OCI-LY1 (cell line): ENCODE measurements around the gene DDR1.

Source experiments
- H2AFZ ChIP-seq: fragments of 200-600 bp; sonication (generic), shearing (Covaris generic); 2 replicates; pipeline ENCODE4 v1.6.0; 2014; ENCODE audit warnings: antibody characterized with exemption, mild to moderate bottlenecking, low read length
- H3F3A ChIP-seq: fragments of 200-600 bp; sonication (generic), shearing (Covaris generic); 2 replicates; pipeline ENCODE4 v1.6.0; 2014; ENCODE audit warnings: mild to moderate bottlenecking, antibody characterized with exemption, low read length, moderate library complexity; ENCODE audit not compliant: insufficient read depth
- H3K27ac ChIP-seq: fragments of 200-600 bp; sonication (generic); 2 replicates; pipeline ENCODE4 v1.5.1; 2014; ENCODE audit warnings: low read length, mixed run types, mild to moderate bottlenecking, low read depth; ENCODE audit not compliant: poor library complexity, severe bottlenecking
- H3K27me3 ChIP-seq: fragments of 200-600 bp; sonication (generic); 2 replicates; pipeline ENCODE4 v1.6.0; 2014; ENCODE audit warnings: antibody characterized with exemption, mild to moderate bottlenecking, low read length, moderate library complexity; ENCODE audit not compliant: insufficient read depth
- H3K36me3 ChIP-seq: fragments of 200-600 bp; sonication (generic); 2 replicates; pipeline ENCODE4 v1.6.1; 2014; ENCODE audit warnings: mild to moderate bottlenecking, antibody characterized with exemption, low read length, moderate library complexity, mixed read lengths; ENCODE audit not compliant: insufficient read depth
- H3K4me1 ChIP-seq: fragments of 200-600 bp; sonication (generic); 2 replicates; pipeline ENCODE4 v1.5.1; 2014; ENCODE audit warnings: mild to moderate bottlenecking, low read length, moderate library complexity; ENCODE audit not compliant: insufficient read depth, severe bottlenecking
- H3K4me2 ChIP-seq: fragments of 200-600 bp; sonication (generic), shearing (Covaris generic); 2 replicates; pipeline ENCODE4 v1.6.1; 2014; ENCODE audit warnings: low read length
- H3K4me3 ChIP-seq: fragments of 200-600 bp; sonication (generic); 2 replicates; pipeline ENCODE4 v1.5.1; 2014; ENCODE audit warnings: low read length, low read depth, mild to moderate bottlenecking, mixed read lengths; ENCODE audit not compliant: poor library complexity, severe bottlenecking
- H3K79me2 ChIP-seq: fragments of 200-600 bp; shearing (Covaris generic); 2 replicates; pipeline ENCODE4 v1.6.1; 2016; ENCODE audit warnings: mixed run types, low read length, mixed read lengths; ENCODE audit not compliant: insufficient read depth
- H3K9ac ChIP-seq: fragments of 200-600 bp; sonication (generic), shearing (Covaris generic); 2 replicates; pipeline ENCODE4 v1.6.1; 2014; ENCODE audit warnings: mild to moderate bottlenecking, low read length, mixed read lengths
- H3K9me2 ChIP-seq: fragments of 200-600 bp; sonication (generic), shearing (Covaris generic); 2 replicates; pipeline ENCODE4 v1.6.1; 2014; ENCODE audit warnings: low read depth, mild to moderate bottlenecking, low read length, mixed read lengths
- H3K9me3 ChIP-seq: fragments of 200-600 bp; shearing (Covaris generic); 2 replicates; pipeline ENCODE4 v1.6.1; 2014; ENCODE audit warnings: low read length, mixed read lengths
- H4K20me1 ChIP-seq: fragments of 200-600 bp; sonication (generic), shearing (Covaris generic); 2 replicates; pipeline ENCODE4 v1.6.0; 2016; ENCODE audit warnings: mild to moderate bottlenecking, low read length; ENCODE audit not compliant: insufficient read depth
- EZH2 ChIP-seq: fragments of 200-600 bp; sonication (generic), shearing (Covaris generic); IDR thresholded peaks from 2 replicates; pipeline ENCODE4 v1.8.0; 2017; ENCODE audit warnings: borderline replicate concordance, mixed run types, mild to moderate bottlenecking, antibody characterized with exemption, low read length, moderate library complexity, mixed read lengths
- TF ChIP-seq, protein P1 (sequence below): fragments of 200-600 bp; sonication (generic), shearing (Covaris generic); IDR thresholded peaks from 2 replicates; pipeline ENCODE4 v1.5.1; 2017; ENCODE audit warnings: mild to moderate bottlenecking, antibody characterized with exemption, low read length, moderate library complexity, mixed read lengths

DDR1 gene

DNA sequence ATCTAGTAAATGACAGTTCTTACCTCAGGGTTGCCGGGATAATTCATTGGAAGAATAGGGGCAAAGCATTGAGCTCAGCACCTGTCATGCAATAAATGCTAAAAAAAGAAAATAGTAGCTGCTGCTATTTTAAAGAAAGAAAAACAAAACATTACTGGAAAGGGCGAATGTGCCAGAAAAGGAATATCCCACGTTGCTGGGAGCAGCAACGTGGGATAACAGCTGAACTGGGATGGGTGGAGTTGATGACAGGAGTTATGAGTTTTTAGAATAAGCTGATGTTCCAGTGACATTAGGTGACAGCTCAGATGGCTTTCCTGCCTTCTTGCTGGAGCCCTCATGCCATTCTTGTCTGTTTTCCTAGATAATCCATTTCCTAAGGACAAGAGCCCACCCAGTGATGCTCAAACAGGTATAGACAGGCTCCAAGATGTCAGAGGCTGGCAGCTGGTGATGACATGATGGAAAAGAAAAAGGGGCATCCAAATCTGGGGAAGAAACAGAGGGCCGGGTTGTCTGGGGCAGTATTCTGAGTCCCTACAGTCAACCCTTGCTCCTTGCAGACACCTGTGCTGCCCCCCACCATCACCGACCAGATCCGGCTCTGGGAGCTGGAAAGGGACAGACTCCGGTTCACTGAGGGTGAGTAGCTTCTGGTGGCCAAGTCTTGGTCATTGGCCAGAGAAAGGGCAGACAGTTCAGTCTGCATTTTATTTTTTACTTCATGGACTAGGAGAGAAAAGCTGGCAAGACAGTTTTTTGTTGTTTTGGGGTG, 28.6 kb downstream of the DDR1 start:
- H3K4me2 ChIP-seq, result peak overlapping the region; percentile 95
- H3K4me1 ChIP-seq, result peaks cover 32% of the 10 kb centered on the region
- no peaks in the 10 kb centered on the region for H3K27me3 ChIP-seq
- H2AFZ ChIP-seq, result no peak overlapping the region
- no peak overlapping the region for H3K27ac ChIP-seq
- no peaks in the 10 kb centered on the region for H3K9me3 ChIP-seq
- peaks cover 27% of the 10 kb centered on the region for H3K36me3 ChIP-seq
- H3K79me2 ChIP-seq, result no peaks in the 10 kb centered on the region
- peak overlapping the region; percentile 83; the same call in 1 of the 2 replicates for H3K9ac ChIP-seq
- no peak overlapping the region for H3K4me3 ChIP-seq
- no peaks in the 10 kb centered on the region for H4K20me1 ChIP-seq
- H3F3A ChIP-seq, result no peaks in the 10 kb centered on the region
- no peaks in the 10 kb centered on the region for H3K9me2 ChIP-seq
- TF ChIP-seq, protein P1, sequence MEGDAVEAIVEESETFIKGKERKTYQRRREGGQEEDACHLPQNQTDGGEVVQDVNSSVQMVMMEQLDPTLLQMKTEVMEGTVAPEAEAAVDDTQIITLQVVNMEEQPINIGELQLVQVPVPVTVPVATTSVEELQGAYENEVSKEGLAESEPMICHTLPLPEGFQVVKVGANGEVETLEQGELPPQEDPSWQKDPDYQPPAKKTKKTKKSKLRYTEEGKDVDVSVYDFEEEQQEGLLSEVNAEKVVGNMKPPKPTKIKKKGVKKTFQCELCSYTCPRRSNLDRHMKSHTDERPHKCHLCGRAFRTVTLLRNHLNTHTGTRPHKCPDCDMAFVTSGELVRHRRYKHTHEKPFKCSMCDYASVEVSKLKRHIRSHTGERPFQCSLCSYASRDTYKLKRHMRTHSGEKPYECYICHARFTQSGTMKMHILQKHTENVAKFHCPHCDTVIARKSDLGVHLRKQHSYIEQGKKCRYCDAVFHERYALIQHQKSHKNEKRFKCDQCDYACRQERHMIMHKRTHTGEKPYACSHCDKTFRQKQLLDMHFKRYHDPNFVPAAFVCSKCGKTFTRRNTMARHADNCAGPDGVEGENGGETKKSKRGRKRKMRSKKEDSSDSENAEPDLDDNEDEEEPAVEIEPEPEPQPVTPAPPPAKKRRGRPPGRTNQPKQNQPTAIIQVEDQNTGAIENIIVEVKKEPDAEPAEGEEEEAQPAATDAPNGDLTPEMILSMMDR, result no peak
- TF ChIP-seq EZH2, result no peak

DNA sequence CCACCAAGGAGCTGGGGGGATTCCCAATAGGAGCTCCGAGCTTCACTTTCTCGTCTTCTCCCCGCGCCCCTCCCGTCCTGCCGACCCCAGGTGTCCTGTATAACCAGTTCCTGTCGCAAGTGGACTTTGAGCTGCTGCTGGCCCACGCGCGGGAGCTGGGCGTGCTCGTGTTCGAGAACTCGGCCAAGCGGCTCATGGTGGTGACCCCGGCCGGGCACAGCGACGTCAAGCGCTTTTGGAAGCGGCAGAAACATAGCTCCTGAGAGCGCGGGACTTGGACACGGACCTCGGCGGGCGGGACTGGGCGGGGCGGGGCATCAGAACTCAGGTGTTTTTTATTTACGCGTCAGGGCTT, 29.4 kb downstream of the DDR1 start:
- H3K4me1 ChIP-seq, result peaks cover 29% of the 10 kb centered on the region
- no peak overlapping the region for H3K27ac ChIP-seq
- no peaks in the 10 kb centered on the region for H3K27me3 ChIP-seq
- H2AFZ ChIP-seq, result no peak overlapping the region
- peak overlapping the region; percentile 87 for H3K4me3 ChIP-seq
- H3K36me3 ChIP-seq, result peaks cover 35% of the 10 kb centered on the region
- no peaks in the 10 kb centered on the region for H3K79me2 ChIP-seq
- H3K9ac ChIP-seq, result peak overlapping the region; percentile 83
- H3F3A ChIP-seq, result no peaks in the 10 kb centered on the region
- no peaks in the 10 kb centered on the region for H3K9me2 ChIP-seq
- peak overlapping the region; percentile 95 for H3K4me2 ChIP-seq
- no peaks in the 10 kb centered on the region for H4K20me1 ChIP-seq
- no peaks in the 10 kb centered on the region for H3K9me3 ChIP-seq
- TF ChIP-seq, protein P1, result no peak
- TF ChIP-seq EZH2, result no peak

DNA sequence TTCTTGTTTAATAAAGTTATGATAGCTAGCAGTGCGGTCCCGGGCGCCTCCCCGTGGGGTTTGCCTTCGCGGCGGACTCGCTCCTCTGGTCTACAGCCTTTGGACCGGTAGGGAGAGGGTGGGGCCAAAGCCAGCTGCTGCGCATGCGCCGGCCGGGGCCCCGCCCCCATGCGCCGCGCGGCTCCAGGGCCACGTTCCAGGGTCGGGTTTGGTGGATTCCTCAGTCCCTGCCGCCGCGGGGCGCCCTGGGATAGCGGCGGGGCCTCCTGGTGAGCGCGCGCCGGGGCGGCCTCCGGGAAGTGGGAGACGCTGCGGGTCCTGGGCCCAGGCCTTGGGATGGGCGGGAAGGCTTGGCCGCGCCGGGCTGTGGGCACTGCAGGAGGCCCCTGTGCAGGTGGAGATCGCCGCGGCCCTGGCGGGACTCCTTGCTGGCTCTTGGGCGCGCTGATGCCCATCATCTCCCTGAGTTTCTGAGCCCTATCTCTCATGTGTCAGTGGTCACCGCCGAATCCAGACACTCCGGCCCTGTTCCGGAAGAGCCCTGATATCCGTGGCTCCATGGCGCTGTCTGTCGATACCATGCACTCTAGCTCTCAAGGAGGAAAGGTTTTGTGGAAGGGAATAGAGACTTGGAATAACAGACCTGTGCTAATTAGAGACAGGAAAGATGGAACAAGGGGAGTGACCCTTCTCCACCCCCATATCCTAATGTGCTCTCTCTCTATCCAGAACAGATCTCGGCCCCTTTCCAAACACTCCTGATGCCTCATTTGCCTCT, 29.9 kb downstream of the DDR1 start, which contains the start of gene VARS2:
VARS2 (plus strand) TSS at position 163 of the 778 bp plus-strand sequence; CDS start at position 762, 599 bp downstream.
- peak within 1 kb of the TSS; percentile 71 for H3K27ac ChIP-seq
- peak within 1 kb of the TSS; percentile 83 for H3K9ac ChIP-seq
- H3F3A ChIP-seq, result no peaks in the 10 kb centered on the region
- no peaks in the 10 kb centered on the region for H4K20me1 ChIP-seq
- peak within 1 kb of the TSS; percentile 87 for H3K4me3 ChIP-seq
- no peak for TF ChIP-seq EZH2
- TF ChIP-seq, protein P1, result peak; percentile 16; the same call in 1 of the 2 replicates
- H3K79me2 ChIP-seq, result no peaks in the 10 kb centered on the region
- no peaks in the 10 kb centered on the region for H3K27me3 ChIP-seq
- no peaks in the 10 kb centered on the region for H3K9me2 ChIP-seq
- peak within 1 kb of the TSS; percentile 95 for H3K4me2 ChIP-seq
- H3K9me3 ChIP-seq, result no peaks in the 10 kb centered on the region
- H3K36me3 ChIP-seq, result peaks cover 38% of the 10 kb centered on the region
- no peak within 1 kb of the TSS for H2AFZ ChIP-seq
- H3K4me1 ChIP-seq, result peaks cover 24% of the 10 kb centered on the region
